IMR-90 (cell line): ENCODE measurements around the gene HYAL2.

Experiments used
- BHLHE40 ChIP-seq: fragments of 150-350 bp; IDR thresholded peaks from 2 replicates; pipeline ENCODE4 v1.6.1; 2016; ENCODE audit warnings: mild to moderate bottlenecking, low read depth, low read length
- FOS ChIP-seq: fragments of 150-350 bp; IDR thresholded peaks from 2 replicates; pipeline ENCODE4 v1.6.1; 2016; ENCODE audit warnings: low read depth, low read length
- MAFK ChIP-seq: IDR thresholded peaks from 2 replicates; pipeline ENCODE4 v1.6.1; 2012; ENCODE audit warnings: low read depth, low read length, improper control_type of control experiment
- MAZ ChIP-seq: IDR thresholded peaks from 2 replicates; pipeline ENCODE4 v1.6.1; 2012; ENCODE audit warnings: low read depth, mild to moderate bottlenecking, low read length, improper control_type of control experiment, moderate library complexity, borderline replicate concordance
- MXI1 ChIP-seq: IDR thresholded peaks from 2 replicates; pipeline ENCODE4 v1.6.1; 2012; ENCODE audit warnings: low read depth, mild to moderate bottlenecking, low read length, moderate library complexity, borderline replicate concordance
- POLR2A ChIP-seq: IDR thresholded peaks from 2 replicates; pipeline ENCODE4 v1.6.1; 2012; ENCODE audit warnings: mild to moderate bottlenecking, low read depth, low read length
- RAD21 ChIP-seq: IDR thresholded peaks from 2 replicates; pipeline ENCODE4 v1.6.1; 2012; ENCODE audit warnings: low read length, improper control_type of control experiment
- RCOR1 ChIP-seq: IDR thresholded peaks from 2 replicates; pipeline ENCODE4 v1.6.1; 2012; ENCODE audit warnings: mild to moderate bottlenecking, low read length, improper control_type of control experiment; ENCODE audit not compliant: insufficient replicate concordance
- RFX5 ChIP-seq: IDR thresholded peaks from 2 replicates; pipeline ENCODE4 v1.8.0; 2012; ENCODE audit warnings: low read depth, mild to moderate bottlenecking, low read length, moderate library complexity
- SMC3 ChIP-seq: fragments of 150-350 bp; IDR thresholded peaks from 2 replicates; pipeline ENCODE4 v1.6.1; 2016; ENCODE audit warnings: low read depth, mild to moderate bottlenecking, antibody characterized with exemption, low read length, moderate library complexity
- TF ChIP-seq, protein P1 (sequence below): conservative IDR thresholded peaks from 2 replicates; pipeline ENCODE4 v1.5.1; 2012; ENCODE audit warnings: mild to moderate bottlenecking, low read depth, low read length, improper control_type of control experiment
- TF ChIP-seq, protein P2 (sequence below): fragments of 150-350 bp; IDR thresholded peaks from 2 replicates; pipeline ENCODE4 v1.6.1; 2017; ENCODE audit warnings: mild to moderate bottlenecking, antibody characterized with exemption, low read length, low read depth

- TF ChIP-seq BHLHE40, result no peak
- no peak for TF ChIP-seq RFX5
- TF ChIP-seq, protein P1, sequence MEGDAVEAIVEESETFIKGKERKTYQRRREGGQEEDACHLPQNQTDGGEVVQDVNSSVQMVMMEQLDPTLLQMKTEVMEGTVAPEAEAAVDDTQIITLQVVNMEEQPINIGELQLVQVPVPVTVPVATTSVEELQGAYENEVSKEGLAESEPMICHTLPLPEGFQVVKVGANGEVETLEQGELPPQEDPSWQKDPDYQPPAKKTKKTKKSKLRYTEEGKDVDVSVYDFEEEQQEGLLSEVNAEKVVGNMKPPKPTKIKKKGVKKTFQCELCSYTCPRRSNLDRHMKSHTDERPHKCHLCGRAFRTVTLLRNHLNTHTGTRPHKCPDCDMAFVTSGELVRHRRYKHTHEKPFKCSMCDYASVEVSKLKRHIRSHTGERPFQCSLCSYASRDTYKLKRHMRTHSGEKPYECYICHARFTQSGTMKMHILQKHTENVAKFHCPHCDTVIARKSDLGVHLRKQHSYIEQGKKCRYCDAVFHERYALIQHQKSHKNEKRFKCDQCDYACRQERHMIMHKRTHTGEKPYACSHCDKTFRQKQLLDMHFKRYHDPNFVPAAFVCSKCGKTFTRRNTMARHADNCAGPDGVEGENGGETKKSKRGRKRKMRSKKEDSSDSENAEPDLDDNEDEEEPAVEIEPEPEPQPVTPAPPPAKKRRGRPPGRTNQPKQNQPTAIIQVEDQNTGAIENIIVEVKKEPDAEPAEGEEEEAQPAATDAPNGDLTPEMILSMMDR, result no peak
- no peak for TF ChIP-seq FOS
- no peak for TF ChIP-seq MAZ
- no peak for TF ChIP-seq RCOR1
- TF ChIP-seq, protein P2, sequence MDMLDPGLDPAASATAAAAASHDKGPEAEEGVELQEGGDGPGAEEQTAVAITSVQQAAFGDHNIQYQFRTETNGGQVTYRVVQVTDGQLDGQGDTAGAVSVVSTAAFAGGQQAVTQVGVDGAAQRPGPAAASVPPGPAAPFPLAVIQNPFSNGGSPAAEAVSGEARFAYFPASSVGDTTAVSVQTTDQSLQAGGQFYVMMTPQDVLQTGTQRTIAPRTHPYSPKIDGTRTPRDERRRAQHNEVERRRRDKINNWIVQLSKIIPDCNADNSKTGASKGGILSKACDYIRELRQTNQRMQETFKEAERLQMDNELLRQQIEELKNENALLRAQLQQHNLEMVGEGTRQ, result no peak
- no peak for TF ChIP-seq MAFK
- no peak for TF ChIP-seq MXI1
- TF ChIP-seq POLR2A, result no peak
- no peak for TF ChIP-seq RAD21
- no peak for TF ChIP-seq SMC3
Measured at GRCh38 chr3:50323092-50323600, 601 bp upstream of the HYAL2 start.
